Heart right ventricle (tissue), 16 donors: ENCODE measurements around the gene GSTCD. TPM values are rescaled to one million over a fixed set of nuclear protein-coding genes. Genes with fewer than 3 reads are reported as not detected.

Experiments
- ATAC-seq, 8 donors: fragments of 200-7000 bp; cut with Tn5 transposase; one replicate each; pipeline ENCODE4 v1.9.1; 2020; ENCODE audit warnings: mild to moderate bottlenecking in 8 of 8, moderate library complexity in 8 of 8, moderate number of reproducible peaks in 1 of 8
- DNase-seq, 2 donors: peaks; one replicate each; pipeline ENCODE4 v3.0.0-alpha.2; 2020
- H3K27ac ChIP-seq, 10 donors: fragments of 200-600 bp; sonication (generic) in 2 of 10; one replicate each; pipeline versions ENCODE4 v1.5.0 to v1.8.0; 2020 to 2022; ENCODE audit warnings: mild to moderate bottlenecking in 3 of 10
- H3K27me3 ChIP-seq, 7 donors: fragments of 200-600 bp; one replicate each; pipeline ENCODE4 v1.8.0; 2021 to 2022; ENCODE audit warnings: mild to moderate bottlenecking in 2 of 7
- H3K36me3 ChIP-seq, 9 donors: fragments of 200-600 bp; sonication (generic) in 1 of 9; one replicate each; pipeline versions ENCODE4 v1.5.0 to v1.8.0; 2020 to 2022; ENCODE audit warnings: mild to moderate bottlenecking in 2 of 9
- H3K4me1 ChIP-seq, 9 donors: fragments of 200-600 bp; sonication (generic) in 1 of 9; one replicate each; pipeline versions ENCODE4 v1.5.0 to v1.8.0; 2020 to 2022; ENCODE audit warnings: mild to moderate bottlenecking in 4 of 9
- H3K4me3 ChIP-seq, 10 donors: fragments of 200-600 bp; sonication (generic) in 2 of 10; one replicate each; pipeline versions ENCODE4 v1.5.0 to v1.8.0; 2020 to 2022; ENCODE audit warnings: mild to moderate bottlenecking in 7 of 10, moderate library complexity in 2 of 10
- H3K9me3 ChIP-seq, 11 donors: fragments of 200-600 bp in 10 of 11; sonication (generic) in 2 of 11; one replicate each; pipeline versions ENCODE4 v1.5.0 to v1.8.0; 2013 to 2022; ENCODE audit warnings: mild to moderate bottlenecking in 2 of 11, control low read depth in 1 of 11, moderate library complexity in 1 of 11
- CTCF ChIP-seq, 9 donors: fragments of 200-600 bp; sonication (generic) in 2 of 9; IDR thresholded peaks; one replicate each; pipeline versions ENCODE4 v1.5.0 to v1.8.0; 2021 to 2022; ENCODE audit warnings: antibody characterized with exemption in 9 of 9, mild to moderate bottlenecking in 5 of 9, moderate library complexity in 1 of 9
- WGBS, 2 donors: extraction: QIAGEN DNeasy Blood & Tissue Kit; methylation state at CpG; one replicate each; pipeline ENCODE4 v1.1.7; 2013; ENCODE audit warnings: inconsistent platforms in 1 of 2; 5-methylcytosine and 5-hydroxymethylcytosine counted together
- intact Hi-C, 10 donors: fragments of 100-400 bp; cut with DNase I; formaldehyde crosslinking; loops; one replicate each; pipeline versions ENCODE4 v1.11.1 to v1.14.2; 2022
- polyA plus RNA-seq, 2 donors: library from polyadenylated mRNA; stranded (reverse); fragments of 200-250 nt; gene quantifications; one replicate each; pipeline ENCODE4 v1.2.3, GENCODE V29; 2013
- total RNA-seq, 10 donors: library from RNA; stranded (reverse); fragmentation: NEBNext Ultra II Directional in 3 of 10; extraction: Animal tissue kit (Norgen Biotek cat#: 25700) in 3 of 10; gene quantifications; one replicate each; pipeline versions ENCODE4 v1.2.1 to v1.2.4, GENCODE V29; 2021 to 2023
- donor health status: Arrhythmogenic right ventricular cardiomyopathy.
- donor health status: ischemic (EF 13 %, LVEDD 7.1; RV severe dilation, severe dysfunction).
- donor health status: healthy with polysubstance abuse.
- donor health status: DM: no; HTN: yes; CAD: no.
- donor health status: DM: no; HTN: no; CAD: no.
- donor health status: ischemic (EF 25% LVEDD 6.9; RV normal size, moderate dysfunction).
- donor health status: ischemic (EF 25% LVEDD 5.7; RV mildly dilated, moderate dysfunction).
- donor health status: healthy.
- donor health status: DM: yes; HTN: yes; CAD: no.
- donor health status: Ischemic cardiomyopathy.
- donor health status: ischemic (EF 35%, LVEDD 5.7; RV mildly dilated, moderate dysfunction).
- donor health status: nonischemic (EF 11% LVEDD 7.7; RV severe dilation, severe dysfunction).
- donor health status: DM: yes; HTN: yes; CAD: no.
- donor health status: PGD.
- donor health status: ischemic (EF 29% LVEDD 5.4; RV normal size, mild dysfunction).
- donor health status: nonischemic (EF 23%, LVEDD 6.1; RV moderate dilation, normal function).

The GSTCD gene
- total and polyA plus RNA-seq, 12 donors, result 0.66 to 5.9 (median 4.3) TPM

DNA sequence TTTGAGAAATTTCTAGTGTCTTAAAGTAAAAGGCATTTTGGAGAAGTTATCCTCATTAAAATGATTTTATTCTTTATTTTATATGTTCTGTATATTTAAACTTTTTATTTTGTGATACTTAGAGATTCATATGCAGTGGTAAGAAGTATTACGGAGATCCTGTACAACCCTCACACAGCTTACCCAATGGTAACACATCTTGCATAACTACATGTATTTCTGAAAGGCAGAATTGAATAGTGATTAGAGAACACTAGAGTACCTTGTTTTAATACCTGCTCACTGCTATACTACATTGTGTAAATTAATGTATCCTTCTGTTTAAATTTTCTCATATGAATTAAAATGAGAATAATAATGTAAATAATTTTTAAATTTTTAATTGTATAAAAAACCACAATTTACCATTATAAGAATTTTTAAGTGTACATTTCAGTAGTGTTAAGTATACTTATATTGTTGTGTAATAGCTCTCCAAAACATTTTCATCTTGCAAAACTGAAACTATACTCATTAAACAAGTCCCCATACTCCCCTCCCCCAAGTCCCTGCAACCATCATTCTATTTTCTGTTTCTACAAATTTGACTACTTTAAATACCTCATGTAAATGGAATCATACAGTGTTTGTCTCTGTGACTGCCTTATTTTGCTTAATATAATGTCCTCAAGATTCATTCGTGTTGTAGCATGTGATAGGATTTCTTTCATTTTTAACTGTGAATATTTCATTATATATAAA is 45.5 kb upstream of the GSTCD start:
- Histone ChIP-seq H3K27ac (no peak overlapping the region), H3K36me3 (no peaks in the 10 kb centered on the region), H3K4me3 (no peak overlapping the region), H3K9me3 (no peaks in the 10 kb centered on the region), H3K27me3 (no peaks in the 10 kb centered on the region), H3K4me1 (peaks cover 0 to 6% (median 0%) of the 10 kb centered on the region in 9 donors)
- 89 to 93% methylated on average over 2 of the region's 2 CpGs for WGBS, 2 donors
- ATAC-seq (no peak), DNase-seq (no peak)
- intact Hi-C loops, result no loop called here
- TF ChIP-seq CTCF (IDR thresholded peaks at IDR 0.05), result no peak

GRCh38 chr4:105666693-105667092 is 41.9 kb upstream of the GSTCD start:
- intact Hi-C loops, result loop anchor here in 8 of 10 donors (1.0 to 5.0 kb wide), 4 partner anchors 144 to 148 kb away; no protein-coding TSS in a partner anchor
- no peaks in the 10 kb centered on the region for H3K9me3 ChIP-seq
- peak in 5 of 8 donors; percentile 38 to 73 (median 63) for ATAC-seq

GRCh38 chr4:105670684-105671083 is 37.9 kb upstream of the GSTCD start:
- ATAC-seq (no peak), DNase-seq (no peak)
- H3K4me1 ChIP-seq, result no peaks in the 10 kb centered on the region
- peaks cover 0 to 3% (median 0%) of the 10 kb centered on the region in 7 donors for H3K27me3 ChIP-seq
- H3K27ac ChIP-seq, result no peak overlapping the region
- no peaks in the 10 kb centered on the region for H3K9me3 ChIP-seq
- H3K36me3 ChIP-seq, result no peaks in the 10 kb centered on the region
- H3K4me3 ChIP-seq, result no peak overlapping the region
- intact Hi-C loops, result no loop called here
- no peak for TF ChIP-seq CTCF (IDR thresholded peaks at IDR 0.05)

More at GRCh38 chr4:105666693-105667092, 41.9 kb upstream of the GSTCD start:
- H3K4me3 ChIP-seq, result no peak overlapping the region
- H3K27me3 ChIP-seq, result peaks cover 0 to 3% (median 0%) of the 10 kb centered on the region in 7 donors
- H3K27ac ChIP-seq, result no peak overlapping the region
- peaks cover 0 to 6% (median 0%) of the 10 kb centered on the region in 9 donors for H3K4me1 ChIP-seq
- 45 to 50% methylated on average over 5 of the region's 5 CpGs for WGBS, 2 donors
- no peak for DNase-seq
- TF ChIP-seq CTCF (IDR thresholded peaks at IDR 0.05), result peak in 7 of 9 donors; percentile 28 to 52 (median 47)
- no peaks in the 10 kb centered on the region for H3K36me3 ChIP-seq

DNA sequence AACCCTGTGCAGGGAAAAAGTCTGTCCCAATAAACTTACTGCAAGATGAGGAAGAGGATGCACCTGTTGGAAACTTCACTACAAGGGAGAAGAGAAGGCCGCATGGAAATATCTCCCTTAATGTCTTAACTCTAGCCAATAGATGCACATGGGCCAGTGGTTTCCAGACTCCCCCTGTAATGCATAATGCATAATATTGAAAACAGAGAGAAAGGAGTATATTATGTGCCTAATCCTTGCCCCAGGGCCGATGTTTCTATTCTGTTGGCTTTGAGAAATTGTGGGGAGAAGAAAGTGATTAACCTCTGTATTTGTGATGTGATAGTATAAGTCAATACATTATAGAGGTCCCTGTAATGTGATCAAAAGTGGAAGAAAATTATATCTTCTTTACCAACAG is 37.3 kb upstream of the GSTCD start:
- 72 to 78% methylated on average over 2 of the region's 2 CpGs for WGBS, 2 donors
- no peak overlapping the region for H3K27ac ChIP-seq
- H3K9me3 ChIP-seq, result no peaks in the 10 kb centered on the region
- intact Hi-C loops, result no loop called here
- H3K4me1 ChIP-seq, result no peaks in the 10 kb centered on the region
- no peak overlapping the region for H3K4me3 ChIP-seq
- DNase-seq, result no peak
- ATAC-seq, result no peak
- H3K27me3 ChIP-seq, result peaks cover 0 to 3% (median 0%) of the 10 kb centered on the region in 7 donors
- no peaks in the 10 kb centered on the region for H3K36me3 ChIP-seq
- TF ChIP-seq CTCF (IDR thresholded peaks at IDR 0.05), result no peak
